Measurements from ENCODE around the gene ZNF534.
"Not testable (repeated sequence)": the region's sequence is repeated elsewhere in the genome, so short reads cannot be mapped to it uniquely, and the experiment has no call there.

The ZNF534 gene

GRCh38 chr19:52492201-52492993, 63.4 kb downstream of the ZNF534 start:
- Histone ChIP-seq H3K9ac (no peak overlapping the region), H4K20me1 (no peaks in the 10 kb centered on the region), H3K36me3 (no peaks in the 10 kb centered on the region; a peak in 1 of 22 replicates), H3K4me3 (no peak overlapping the region), H3K27me3 (no peaks in the 10 kb centered on the region), H3K4me1 (no peaks in the 10 kb centered on the region), H3K4me2 (no peak overlapping the region), H3K27ac (no peak overlapping the region), H3K9me3 (replicated peaks in 1 of 11) (peaks cover 88 to 100% (median 97%) of the 10 kb centered on the region in 11 experiments)
- no peak for TF ChIP-seq Cebpa-rat (IDR thresholded peaks at IDR 0.05)

DNA sequence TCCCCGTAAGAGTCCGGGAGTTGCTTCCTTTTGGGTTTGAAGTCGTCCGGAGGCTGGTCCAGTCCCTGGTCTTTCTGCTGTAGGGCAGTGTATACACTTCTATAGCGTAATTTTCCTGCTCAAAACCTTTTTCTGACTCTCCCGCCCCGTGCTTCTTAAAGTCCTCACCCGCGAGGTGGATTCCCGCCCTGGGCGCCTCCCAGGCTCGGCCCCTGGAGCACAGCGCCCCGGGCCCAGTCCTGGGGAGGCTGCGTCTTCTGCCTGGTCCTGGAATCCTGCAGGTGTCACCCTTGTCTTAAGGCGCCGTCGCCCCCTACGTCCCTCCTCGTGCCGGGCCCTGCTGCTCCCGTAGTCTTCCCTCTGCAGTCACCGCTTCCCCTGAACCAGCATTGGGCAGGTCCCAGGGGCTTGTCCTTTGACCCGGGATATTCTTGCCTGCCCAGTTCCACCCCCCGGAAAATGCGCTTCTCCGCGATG, 64.1 kb downstream of the ZNF534 start:
- no peak overlapping the region for H3K4me2 ChIP-seq
- H4K20me1 ChIP-seq = no peaks in the 10 kb centered on the region
- no peak overlapping the region for H3K9ac ChIP-seq

GRCh38 chr19:52494518-52494917, 65.6 kb downstream of the ZNF534 start:
- peaks cover 85 to 100% (median 97%) of the 10 kb centered on the region in 11 experiments for H3K9me3 ChIP-seq (replicated peaks in 1 of 11)
- H3K36me3 ChIP-seq = no peaks in the 10 kb centered on the region; a peak in 1 of 22 replicates
- H3K9ac ChIP-seq = no peak overlapping the region
- no peak overlapping the region for H3K27ac ChIP-seq
- no peak overlapping the region for H3K4me3 ChIP-seq
- no peaks in the 10 kb centered on the region for H3K27me3 ChIP-seq
- no peaks in the 10 kb centered on the region for H3K4me1 ChIP-seq
- no peak overlapping the region for H3K4me2 ChIP-seq
- TF ChIP-seq Cebpa-rat (IDR thresholded peaks at IDR 0.05) = no peak
- H4K20me1 ChIP-seq = no peaks in the 10 kb centered on the region

More for the DNA sequence above, 64.1 kb downstream of the ZNF534 start:
- Histone ChIP-seq H3K27ac (no peak overlapping the region), H3K27me3 (no peaks in the 10 kb centered on the region), H3K4me3 (0 out of 20 replicates have a peak overlapping the region, but pooled peaks of 1 of the 10 experiments have one; percentile 5), H3K36me3 (no peaks in the 10 kb centered on the region; a peak in 1 of 22 replicates), H3K4me1 (no peaks in the 10 kb centered on the region), H3K9me3 (replicated peaks in 1 of 11) (peaks cover 87 to 100% (median 97%) of the 10 kb centered on the region in 11 experiments)
- no peak for TF ChIP-seq Cebpa-rat (IDR thresholded peaks at IDR 0.05)

GRCh38 chr19:52498571-52498970, 69.6 kb downstream of the ZNF534 start:
- no peaks in the 10 kb centered on the region for H3K27me3 ChIP-seq
- H3K9me3 ChIP-seq (replicated peaks in 1 of 11) = peaks cover 68 to 100% (median 88%) of the 10 kb centered on the region in 11 experiments
- no peaks in the 10 kb centered on the region for H3K4me1 ChIP-seq
- no peak overlapping the region for H3K4me3 ChIP-seq
- H4K20me1 ChIP-seq = no peaks in the 10 kb centered on the region
- H3K9ac ChIP-seq = no peak overlapping the region
- no peak overlapping the region for H3K4me2 ChIP-seq
- no peak for TF ChIP-seq Cebpa-rat (IDR thresholded peaks at IDR 0.05)
- H3K27ac ChIP-seq = no peak overlapping the region
- H3K36me3 ChIP-seq = no peaks in the 10 kb centered on the region; a peak in 1 of 22 replicates

DNA sequence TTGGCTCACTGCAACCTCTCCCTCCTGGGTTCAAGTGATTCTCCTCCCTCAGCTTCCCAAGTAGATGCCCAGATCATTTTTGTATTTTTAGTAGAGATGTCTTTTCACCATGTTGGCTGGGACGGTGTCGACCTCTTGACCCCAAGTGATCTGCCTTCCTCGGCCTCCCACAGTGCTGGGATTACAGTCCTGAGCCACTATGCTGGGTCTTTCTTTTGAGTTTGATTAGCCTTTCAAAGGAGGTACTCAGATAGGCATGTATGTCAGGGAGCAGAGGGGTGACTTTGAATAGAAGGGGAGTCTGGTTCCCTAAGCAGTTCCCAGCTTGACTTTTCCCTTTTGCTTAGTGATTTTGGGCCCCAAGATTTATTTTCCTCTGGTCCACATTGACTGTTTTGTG, 71.5 kb downstream of the ZNF534 start:
- H3K4me3 ChIP-seq, H3K4me1 ChIP-seq, H3K4me2 ChIP-seq, H3K27me3 ChIP-seq, H3K36me3 ChIP-seq, H4K20me1 ChIP-seq, H3K9ac ChIP-seq, H3K27ac ChIP-seq: not testable (repeated sequence)
- H3K9me3 ChIP-seq (replicated peaks in 1 of 11) = peaks cover 69 to 100% (median 89%) of the 10 kb centered on the region in 11 experiments

GRCh38 chr19:52500991-52501390, 72.0 kb downstream of the ZNF534 start:
- H3K9me3 ChIP-seq (replicated peaks in 1 of 11) = peaks cover 73 to 100% (median 91%) of the 10 kb centered on the region in 11 experiments
- H3K4me2 ChIP-seq = not testable (repeated sequence)

More at GRCh38 chr19:52500991-52501390, 72.0 kb downstream of the ZNF534 start:
- not testable (repeated sequence) for H3K36me3 ChIP-seq, H3K27ac ChIP-seq, H3K4me1 ChIP-seq, H3K4me3 ChIP-seq, H3K27me3 ChIP-seq, H4K20me1 ChIP-seq, H3K9ac ChIP-seq
